Naive B cell (primary cell): ENCODE measurements around the gene MARK2. TPM values are rescaled to one million over a fixed set of nuclear protein-coding genes. Genes with fewer than 3 reads are reported as not detected.
A peak's percentile ranks its signal among the peaks of the same experiment; 100 is the strongest.

ENCODE experiments used
- ATAC-seq, 2 donors: fragments of 150-1000 bp; cut with Tn5 transposase; 2 replicates each; pipeline ENCODE4 v1.10.0; 2021; ENCODE audit warnings: low read depth in 2 of 2, mild to moderate bottlenecking in 2 of 2, moderate library complexity in 2 of 2
- DNase-seq: peaks from one replicate; pipeline ENCODE4 v3.0.0; 2022
- H3K27ac Mint-ChIP-seq, 6 donors: one replicate each; pipeline ENCODE4 v1.8.0; 2020 to 2022; ENCODE audit warnings: mild to moderate bottlenecking in 6 of 6, mixed read lengths in 6 of 6, moderate library complexity in 5 of 6, inconsistent platforms in 2 of 6
- H3K27me3 Mint-ChIP-seq, 3 donors: one replicate each; pipeline ENCODE4 v1.8.0; 2021 to 2022; ENCODE audit warnings: mixed read lengths in 3 of 3, mild to moderate bottlenecking in 1 of 3
- H3K36me3 Mint-ChIP-seq, 2 donors: one replicate each; pipeline ENCODE4 v1.8.0; 2020 to 2022; ENCODE audit warnings: mixed read lengths in 2 of 2, inconsistent platforms in 1 of 2, mild to moderate bottlenecking in 1 of 2
- H3K4me1 Mint-ChIP-seq, 3 donors: one replicate each; pipeline ENCODE4 v1.8.0; 2020 to 2022; ENCODE audit warnings: mixed read lengths in 3 of 3, inconsistent platforms in 1 of 3, mild to moderate bottlenecking in 1 of 3, moderate library complexity in 1 of 3
- H3K4me3 Mint-ChIP-seq, 8 donors: one replicate each; pipeline ENCODE4 v1.8.0; 2020 to 2022; ENCODE audit warnings: mild to moderate bottlenecking in 8 of 8, mixed read lengths in 8 of 8, moderate library complexity in 8 of 8, inconsistent platforms in 2 of 8
- H3K9me3 Mint-ChIP-seq, 7 donors: one replicate each; pipeline ENCODE4 v1.8.0; 2020 to 2022; ENCODE audit warnings: mixed read lengths in 7 of 7, mild to moderate bottlenecking in 5 of 7, inconsistent platforms in 2 of 7, moderate library complexity in 1 of 7
- polyA plus RNA-seq, 6 donors: library from polyadenylated mRNA; unstranded; fragments of 300-500 nt; fragmentation: Illumina TruSeq; gene quantifications; one replicate each; pipeline ENCODE4 v1.2.3, GENCODE V29; 2021; ENCODE audit warnings: low read depth in 6 of 6

Gene MARK2
- polyA plus RNA-seq, 6 donors from 2014 or later, result 31.0 to 66.8 (median 42.9) TPM

DNA sequence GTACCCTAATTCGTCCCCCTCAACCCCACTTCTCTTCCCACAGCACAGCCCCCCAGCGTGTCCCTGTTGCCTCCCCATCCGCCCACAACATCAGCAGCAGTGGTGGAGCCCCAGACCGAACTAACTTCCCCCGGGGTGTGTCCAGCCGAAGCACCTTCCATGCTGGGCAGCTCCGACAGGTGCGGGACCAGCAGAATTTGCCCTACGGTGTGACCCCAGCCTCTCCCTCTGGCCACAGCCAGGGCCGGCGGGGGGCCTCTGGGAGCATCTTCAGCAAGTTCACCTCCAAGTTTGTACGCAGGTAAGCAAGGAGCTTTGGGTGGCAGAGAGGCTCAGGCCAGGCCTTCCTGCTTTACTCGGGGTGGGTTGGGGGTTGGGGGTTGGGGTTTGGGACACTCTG lies 65.8 kb downstream of the MARK2 start:
- Mint-ChIP-seq H3K9me3 (no peaks in the 10 kb centered on the region), H3K4me1 (peaks cover 2 to 12% (median 10%) of the 10 kb centered on the region in 3 donors), H3K27me3 (no peaks in the 10 kb centered on the region), H3K36me3 (peaks cover 11 to 55% of the 10 kb centered on the region in 2 donors), H3K4me3 (peak overlapping the region in 1 of 8 donors; percentile 28), H3K27ac (peak overlapping the region in 3 of 6 donors; percentile 57 to 88 (median 60))
- ATAC-seq (no peak), DNase-seq (no peak)

DNA sequence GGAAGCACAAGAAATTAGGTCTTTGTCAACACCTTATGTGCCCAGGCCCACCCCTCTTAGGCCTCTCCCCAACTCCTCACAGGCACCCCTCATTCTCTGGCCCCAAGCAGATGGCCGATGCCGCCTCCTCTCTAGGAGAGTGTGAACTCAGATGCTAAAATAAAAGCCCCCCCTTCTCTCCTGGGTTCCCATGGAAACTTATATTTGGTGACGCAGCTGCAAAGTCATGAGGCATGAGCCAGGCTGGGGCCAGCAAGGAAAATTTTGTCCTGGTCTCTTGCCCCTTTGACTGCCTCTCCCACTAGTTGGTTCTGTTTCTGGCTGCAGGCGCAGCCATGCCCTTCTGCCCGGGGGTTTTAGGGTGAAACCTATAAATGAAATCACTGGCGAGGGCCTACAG lies 66.3 kb downstream of the MARK2 start:
- Mint-ChIP-seq H3K4me3 (no peak overlapping the region), H3K4me1 (peaks cover 2 to 12% (median 10%) of the 10 kb centered on the region in 3 donors), H3K9me3 (no peaks in the 10 kb centered on the region), H3K27ac (no peak overlapping the region), H3K27me3 (no peaks in the 10 kb centered on the region), H3K36me3 (peaks cover 11 to 55% of the 10 kb centered on the region in 2 donors)
- ATAC-seq (no peak), DNase-seq (no peak)

DNA sequence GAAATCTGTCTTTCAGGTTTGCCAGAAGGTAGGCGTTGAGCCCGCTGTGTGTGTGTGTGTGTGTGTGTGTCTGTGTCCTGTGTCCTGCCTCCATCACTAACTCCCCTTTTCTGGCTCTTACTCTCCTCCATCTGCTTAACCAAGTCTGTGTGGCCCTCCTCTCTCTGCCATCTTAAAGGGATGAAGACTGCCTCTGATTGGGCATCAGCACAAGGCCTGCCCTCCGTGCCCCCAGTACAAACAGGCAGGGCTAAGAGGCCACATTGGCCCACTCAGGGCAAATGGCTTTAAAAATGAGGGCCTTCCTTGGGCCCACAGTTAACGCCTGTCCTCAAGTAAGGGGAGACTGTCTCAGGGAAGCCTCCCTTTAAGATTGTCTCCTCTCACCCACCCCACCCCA lies 67.2 kb downstream of the MARK2 start:
- DNase-seq, result no peak
- Mint-ChIP-seq H3K27ac (peak overlapping the region in 1 of 6 donors; percentile 47), H3K4me1 (peaks cover 2 to 11% (median 10%) of the 10 kb centered on the region in 3 donors), H3K36me3 (peaks cover 9 to 46% of the 10 kb centered on the region in 2 donors), H3K4me3 (no peak overlapping the region), H3K9me3 (no peaks in the 10 kb centered on the region), H3K27me3 (no peaks in the 10 kb centered on the region)
- no peak for ATAC-seq

DNA sequence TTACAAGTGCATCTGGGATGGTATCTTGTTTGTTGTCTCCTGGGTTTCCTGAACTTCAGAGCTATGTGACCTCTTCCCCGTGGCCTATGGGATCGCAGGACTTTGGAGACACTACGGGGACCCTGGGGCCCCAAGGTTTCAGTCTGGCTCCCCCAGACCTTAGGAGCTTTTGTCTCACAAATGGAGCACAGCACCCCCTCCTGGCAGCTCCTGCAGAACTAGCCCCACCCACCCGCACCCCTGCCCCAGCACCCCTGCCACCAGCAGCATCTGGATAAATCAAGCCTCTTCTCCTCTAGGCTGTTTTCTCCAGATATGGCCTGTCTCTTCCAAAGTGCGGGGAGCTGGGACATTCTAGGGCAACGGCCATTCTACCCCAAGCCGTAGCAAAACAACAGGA lies 67.7 kb downstream of the MARK2 start:
- DNase-seq (peak; percentile 28), ATAC-seq (peak; percentile 63 to 65)

DNA sequence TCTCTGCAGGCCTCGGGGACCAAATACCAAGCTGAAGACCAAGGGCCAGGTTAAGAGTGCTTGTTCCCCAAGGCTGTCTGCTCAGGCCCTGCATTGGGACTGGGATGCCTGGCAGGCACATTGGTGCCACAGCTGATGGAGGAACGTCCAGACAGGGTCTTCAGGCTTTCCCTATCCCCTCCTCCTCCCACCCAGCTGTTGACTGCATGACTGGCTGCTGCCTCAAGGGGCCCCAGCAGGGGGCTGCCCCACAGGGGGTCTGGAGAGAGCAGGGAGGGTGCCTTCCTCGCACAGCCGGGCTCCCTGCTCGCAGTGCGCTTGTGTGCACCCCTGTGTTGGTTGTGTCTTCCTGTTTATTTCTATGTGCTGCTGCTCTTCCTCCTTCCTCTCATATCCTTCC lies 68.2 kb downstream of the MARK2 start:
- Mint-ChIP-seq H3K4me3 (no peak overlapping the region), H3K9me3 (no peaks in the 10 kb centered on the region), H3K27me3 (no peaks in the 10 kb centered on the region), H3K36me3 (peaks cover 0 to 36% of the 10 kb centered on the region in 2 donors), H3K27ac (peak overlapping the region in 1 of 6 donors; percentile 47), H3K4me1 (peaks cover 2 to 10% (median 4%) of the 10 kb centered on the region in 3 donors)
- ATAC-seq (no peak), DNase-seq (no peak)

More for the DNA sequence above, 67.7 kb downstream of the MARK2 start:
- H3K27me3 Mint-ChIP-seq, result no peaks in the 10 kb centered on the region
- peak overlapping the region in 1 of 8 donors; percentile 75 for H3K4me3 Mint-ChIP-seq
- peaks cover 4 to 41% of the 10 kb centered on the region in 2 donors for H3K36me3 Mint-ChIP-seq
- H3K4me1 Mint-ChIP-seq, result peaks cover 2 to 10% (median 6%) of the 10 kb centered on the region in 3 donors
- H3K27ac Mint-ChIP-seq, result peak overlapping the region in 2 of 6 donors; percentile 47 to 70
- H3K9me3 Mint-ChIP-seq, result no peaks in the 10 kb centered on the region

DNA sequence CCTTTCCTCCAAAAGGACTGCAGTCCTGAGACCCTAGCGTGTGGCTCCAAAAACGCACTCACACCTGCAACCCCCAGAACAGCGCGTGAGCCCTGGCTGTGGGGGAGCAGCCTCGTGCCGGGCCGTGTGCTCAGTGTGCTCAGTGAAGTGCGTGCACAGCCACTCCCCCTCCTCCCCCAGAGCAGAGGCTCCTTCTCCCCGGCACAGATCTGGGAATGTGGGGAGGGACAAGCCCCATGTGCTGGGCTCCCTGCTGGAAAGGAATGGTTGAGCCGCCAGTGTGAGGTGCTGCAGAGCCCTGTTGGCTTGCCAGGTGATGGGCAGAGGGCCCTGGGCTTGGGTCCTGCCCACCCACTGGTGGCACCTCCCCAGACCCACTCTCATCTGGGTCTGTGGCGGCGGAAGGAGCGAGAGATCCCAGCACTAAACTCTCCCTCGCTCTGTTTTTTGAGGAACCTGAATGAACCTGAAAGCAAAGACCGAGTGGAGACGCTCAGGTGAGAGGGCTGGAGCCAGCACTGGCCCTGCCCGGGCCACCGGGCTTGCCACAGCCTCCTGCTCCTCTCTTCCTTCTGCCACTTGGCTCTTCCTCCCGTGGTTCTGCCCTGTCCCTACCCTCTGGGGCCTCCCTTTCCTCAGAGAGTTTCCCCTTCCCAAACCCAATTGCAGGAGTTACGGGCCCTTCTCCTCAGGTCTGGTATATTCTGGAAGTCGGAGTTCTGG lies 69.1 kb downstream of the MARK2 start:
- DNase-seq (no peak), ATAC-seq (no peak)
- Mint-ChIP-seq H3K27ac (peak overlapping the region in 1 of 6 donors; percentile 76), H3K4me3 (no peak overlapping the region), H3K9me3 (no peaks in the 10 kb centered on the region), H3K4me1 (peaks cover 2 to 10% (median 4%) of the 10 kb centered on the region in 3 donors), H3K27me3 (no peaks in the 10 kb centered on the region), H3K36me3 (peaks cover 0 to 32% of the 10 kb centered on the region in 2 donors)

DNA sequence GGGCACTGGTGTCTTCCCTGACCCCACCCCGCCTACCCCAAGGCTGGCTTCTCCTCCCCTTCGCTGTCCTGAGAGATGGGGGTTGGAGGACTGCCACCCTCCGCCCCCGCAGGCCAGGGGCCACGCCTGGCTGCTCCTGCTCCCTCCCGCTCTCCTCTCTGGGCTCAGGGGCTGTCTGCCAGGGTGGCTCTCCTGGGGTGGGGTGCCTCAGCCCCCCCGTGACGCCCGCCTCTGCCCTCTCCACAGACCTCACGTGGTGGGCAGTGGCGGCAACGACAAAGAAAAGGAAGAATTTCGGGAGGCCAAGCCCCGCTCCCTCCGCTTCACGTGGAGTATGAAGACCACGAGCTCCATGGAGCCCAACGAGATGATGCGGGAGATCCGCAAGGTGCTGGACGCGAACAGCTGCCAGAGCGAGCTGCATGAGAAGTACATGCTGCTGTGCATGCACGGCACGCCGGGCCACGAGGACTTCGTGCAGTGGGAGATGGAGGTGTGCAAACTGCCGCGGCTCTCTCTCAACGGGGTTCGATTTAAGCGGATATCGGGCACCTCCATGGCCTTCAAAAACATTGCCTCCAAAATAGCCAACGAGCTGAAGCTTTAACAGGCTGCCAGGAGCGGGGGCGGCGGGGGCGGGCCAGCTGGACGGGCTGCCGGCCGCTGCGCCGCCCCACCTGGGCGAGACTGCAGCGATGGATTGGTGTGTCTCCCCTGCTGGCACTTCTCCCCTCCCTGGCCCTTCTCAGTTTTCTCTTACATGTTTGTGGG lies 69.9 kb downstream of the MARK2 start:
- Mint-ChIP-seq H3K4me1 (peaks cover 2 to 9% (median 4%) of the 10 kb centered on the region in 3 donors), H3K27me3 (peaks cover 0 to 2% (median 2%) of the 10 kb centered on the region in 3 donors), H3K4me3 (no peak overlapping the region), H3K27ac (no peak overlapping the region), H3K9me3 (no peaks in the 10 kb centered on the region), H3K36me3 (peaks cover 0 to 24% of the 10 kb centered on the region in 2 donors)
- DNase-seq (no peak), ATAC-seq (no peak)

DNA sequence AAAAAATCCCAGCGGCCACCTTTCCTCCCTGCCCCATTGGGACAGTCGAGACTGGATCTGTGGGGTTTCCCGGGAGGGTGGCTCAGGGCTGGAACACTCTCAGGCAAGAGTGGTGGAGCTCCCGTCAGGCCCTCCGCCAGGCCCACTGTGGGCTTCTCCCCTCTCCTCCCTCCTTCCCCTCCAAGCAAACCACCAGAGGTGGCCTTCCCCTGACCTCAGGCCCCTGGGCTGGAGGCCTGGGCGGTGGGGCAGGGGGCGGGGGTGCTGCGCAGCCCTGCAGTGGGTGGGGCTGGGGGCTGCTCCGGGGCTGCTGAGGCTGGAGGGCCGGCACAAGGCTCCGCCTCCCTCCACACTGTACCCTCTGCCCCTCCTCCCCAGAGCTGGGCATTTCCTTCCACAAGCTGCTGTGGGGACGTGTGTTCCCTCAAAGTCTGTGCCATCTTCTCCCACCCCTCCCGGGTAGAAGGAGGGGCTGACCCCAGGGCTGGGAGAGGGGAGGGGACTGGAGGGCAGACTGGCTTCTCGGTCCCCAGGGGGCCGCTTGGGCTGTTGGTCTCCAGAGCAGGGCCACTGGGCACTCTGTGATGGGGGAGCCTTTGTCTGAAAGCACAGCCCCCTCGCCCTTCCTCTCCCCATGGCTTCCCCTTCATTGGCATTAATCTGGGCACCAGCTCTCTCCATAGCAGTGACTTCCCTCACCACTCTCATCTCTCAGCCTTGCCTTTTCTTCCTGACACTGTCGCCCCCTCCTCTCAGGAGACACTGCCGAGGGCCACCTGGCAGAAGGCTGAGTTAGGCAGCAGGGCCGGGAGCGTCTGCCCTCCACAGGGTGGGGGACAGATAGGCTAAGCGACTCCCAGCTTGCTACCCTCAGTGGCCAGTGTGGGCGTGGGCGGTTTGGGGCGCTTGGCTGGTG lies 70.9 kb downstream of the MARK2 start:
- Mint-ChIP-seq H3K4me3 (no peak overlapping the region), H3K9me3 (no peaks in the 10 kb centered on the region), H3K36me3 (peaks cover 0 to 13% of the 10 kb centered on the region in 2 donors), H3K27me3 (peaks cover 4 to 13% (median 11%) of the 10 kb centered on the region in 3 donors), H3K27ac (peak overlapping the region in 3 of 6 donors; percentile 8 to 66 (median 32)), H3K4me1 (peaks cover 2 to 5% (median 4%) of the 10 kb centered on the region in 3 donors)
- DNase-seq (no peak), ATAC-seq (no peak)

DNA sequence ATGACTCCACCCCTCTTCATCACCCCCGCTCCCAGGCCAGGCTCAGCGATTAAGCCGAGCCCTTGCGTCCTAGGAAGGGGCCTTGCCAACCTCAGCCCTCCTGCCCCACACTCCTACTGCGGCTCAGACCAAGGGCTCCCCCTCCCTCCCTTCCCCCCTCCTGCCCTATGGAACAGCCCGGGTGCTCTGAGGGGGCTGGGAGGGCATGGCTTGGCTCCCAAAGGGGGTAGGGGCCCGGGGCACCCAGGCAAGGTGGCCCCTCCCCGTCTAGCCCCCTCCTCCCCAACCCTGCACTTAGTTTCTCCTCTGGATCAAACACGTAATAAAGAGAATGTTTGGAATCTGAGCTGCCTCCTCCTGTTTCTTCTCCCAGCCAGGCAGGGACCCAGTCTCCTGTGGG lies 71.8 kb downstream of the MARK2 start:
- H3K27ac Mint-ChIP-seq, result no peak overlapping the region
- peaks cover 0 to 13% of the 10 kb centered on the region in 2 donors for H3K36me3 Mint-ChIP-seq
- ATAC-seq, result no peak
- DNase-seq, result no peak
- H3K9me3 Mint-ChIP-seq, result no peaks in the 10 kb centered on the region
- peaks cover 4 to 17% (median 16%) of the 10 kb centered on the region in 3 donors for H3K27me3 Mint-ChIP-seq
- H3K4me3 Mint-ChIP-seq, result no peak overlapping the region
- H3K4me1 Mint-ChIP-seq, result peaks cover 3 to 7% (median 5%) of the 10 kb centered on the region in 3 donors

DNA sequence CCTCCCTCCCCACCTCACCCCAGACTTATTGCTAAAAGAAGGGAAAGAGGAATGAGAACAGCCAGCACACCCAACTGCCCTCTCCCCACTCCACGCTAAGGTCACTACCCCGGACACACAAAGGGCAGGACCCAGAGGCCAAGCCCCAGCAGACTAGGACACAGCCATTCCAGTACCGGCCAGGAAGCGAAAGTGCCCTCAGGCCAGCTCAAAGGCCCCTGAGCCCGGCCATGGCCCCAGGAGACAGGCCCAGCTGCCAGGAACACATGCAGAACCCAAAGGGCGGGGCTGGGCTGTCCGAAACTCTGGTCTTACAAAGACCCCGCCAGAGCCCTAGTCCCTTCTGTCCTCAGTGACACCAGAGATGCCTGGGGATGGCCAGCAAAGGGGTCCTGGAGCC lies 72.5 kb downstream of the MARK2 start:
- ATAC-seq (no peak), DNase-seq (no peak)
- peaks cover 0 to 5% of the 10 kb centered on the region in 2 donors for H3K36me3 Mint-ChIP-seq
- H3K4me3 Mint-ChIP-seq, result no peak overlapping the region
- H3K27me3 Mint-ChIP-seq, result peaks cover 4 to 21% (median 16%) of the 10 kb centered on the region in 3 donors
- no peaks in the 10 kb centered on the region for H3K9me3 Mint-ChIP-seq
- H3K27ac Mint-ChIP-seq, result no peak overlapping the region
- H3K4me1 Mint-ChIP-seq, result peaks cover 3 to 10% (median 10%) of the 10 kb centered on the region in 3 donors

DNA sequence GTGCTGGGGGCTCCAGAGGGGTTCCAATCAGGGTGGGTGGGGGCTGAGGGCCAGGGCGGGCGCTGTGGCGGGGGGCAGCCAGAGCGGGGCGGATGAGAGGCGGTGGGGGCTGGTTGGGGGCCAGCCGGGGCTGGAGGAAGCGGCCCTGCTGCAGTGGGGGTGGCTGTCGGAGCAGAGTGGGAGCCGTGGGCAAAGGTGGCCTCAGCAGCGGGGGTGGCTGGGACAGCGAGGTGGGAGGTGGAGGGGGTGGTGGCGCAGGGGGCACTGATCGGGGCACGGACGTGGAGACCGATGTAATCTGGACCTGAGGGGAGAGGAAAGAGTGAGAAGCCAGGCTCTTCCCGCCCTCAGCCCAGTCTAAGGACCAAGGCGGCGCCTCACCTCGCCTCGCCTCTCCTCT lies 73.0 kb downstream of the MARK2 start:
- H3K27me3 Mint-ChIP-seq, result peaks cover 4 to 22% (median 16%) of the 10 kb centered on the region in 3 donors
- peaks cover 3 to 10% (median 9%) of the 10 kb centered on the region in 3 donors for H3K4me1 Mint-ChIP-seq
- peak overlapping the region in 1 of 6 donors; percentile 84 for H3K27ac Mint-ChIP-seq
- no peaks in the 10 kb centered on the region for H3K9me3 Mint-ChIP-seq
- peaks cover 0 to 1% of the 10 kb centered on the region in 2 donors for H3K36me3 Mint-ChIP-seq
- DNase-seq, result no peak
- no peak overlapping the region for H3K4me3 Mint-ChIP-seq
- ATAC-seq, result no peak

DNA sequence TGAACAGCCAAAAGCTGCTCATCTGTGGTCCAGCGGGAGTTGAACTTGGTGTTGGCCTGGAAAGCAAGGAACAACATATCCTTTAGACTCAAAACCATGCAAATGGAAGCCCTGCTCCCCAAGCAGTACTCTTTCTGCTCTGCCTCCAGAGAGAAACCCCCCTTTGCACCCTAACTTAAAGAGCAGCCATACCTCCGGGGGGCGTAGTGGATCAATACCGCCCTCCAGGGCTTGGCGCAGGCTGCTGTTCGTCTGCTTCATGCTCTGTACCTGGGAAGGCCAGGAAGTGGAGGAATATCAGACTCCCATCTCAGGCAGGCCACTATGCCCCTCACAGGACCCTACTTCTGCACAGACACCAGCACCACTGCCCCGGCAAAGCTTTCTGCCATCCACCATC lies 73.8 kb downstream of the MARK2 start:
- DNase-seq, result no peak
- Mint-ChIP-seq H3K9me3 (no peaks in the 10 kb centered on the region), H3K4me1 (peaks cover 4 to 9% (median 9%) of the 10 kb centered on the region in 3 donors), H3K27me3 (peaks cover 4 to 25% (median 16%) of the 10 kb centered on the region in 3 donors), H3K27ac (peak overlapping the region in 1 of 6 donors; percentile 59), H3K36me3 (no peaks in the 10 kb centered on the region), H3K4me3 (no peak overlapping the region)
- ATAC-seq, result no peak
